GM06990 (cell line): ENCODE data around the gene TRIP6.

ENCODE experiments used
- DNase-seq: peaks from one replicate; pipeline ENCODE4 v3.0.0-alpha.2; 2011; ENCODE audit not compliant: insufficient read length; ENCODE audit errors: extremely low read depth
- H3K27me3 ChIP-seq: replicated peaks from 2 replicates; pipeline ENCODE4 v1.6.0; 2011; ENCODE audit warnings: low read length; ENCODE audit not compliant: control insufficient read depth, insufficient read depth
- H3K36me3 ChIP-seq: 2 replicates; pipeline ENCODE4 v1.5.1; 2011; ENCODE audit warnings: low read length; ENCODE audit not compliant: control insufficient read depth, insufficient read depth
- H3K4me3 ChIP-seq: replicated peaks from 2 replicates; pipeline ENCODE4 v1.5.1; 2011; ENCODE audit warnings: low read depth, mild to moderate bottlenecking, control low read depth, low read length
- TF ChIP-seq, protein P1 (sequence below): IDR thresholded peaks from 2 replicates; pipeline ENCODE4 v1.5.1; 2011; ENCODE audit warnings: low read length, control low read depth, mild to moderate bottlenecking, inconsistent platforms; ENCODE audit not compliant: insufficient read depth, poor library complexity, severe bottlenecking

TRIP6 gene

DNA sequence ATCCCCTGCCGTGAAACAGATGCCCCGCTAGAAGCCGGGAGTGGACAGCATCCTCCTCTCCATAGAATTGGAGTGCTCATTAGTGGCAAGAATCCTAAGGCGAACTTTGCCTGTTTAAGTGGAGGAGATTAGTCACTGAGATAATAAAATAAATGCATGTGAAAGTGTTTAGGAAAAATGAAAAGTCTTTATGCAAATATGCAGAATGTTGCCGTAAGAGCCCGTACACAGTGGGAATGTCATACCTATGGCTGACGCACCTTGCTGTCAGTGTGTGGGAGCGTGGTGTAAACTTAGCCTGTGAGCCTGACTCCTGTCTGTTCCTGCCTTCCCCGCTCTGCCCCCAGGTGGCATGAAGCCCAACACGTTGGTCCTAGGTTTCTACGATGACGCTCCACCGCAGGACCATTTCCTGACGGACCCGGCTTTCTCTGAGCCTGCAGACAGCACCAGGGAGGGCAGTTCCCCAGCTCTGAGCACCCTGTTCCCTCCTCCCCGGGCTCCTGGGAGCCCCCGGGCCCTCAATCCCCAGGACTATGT is 1.7 kb upstream of the TRIP6 start:
- DNase-seq = no peak
- Histone ChIP-seq H3K4me3 (no peak overlapping the region), H3K36me3 (peaks cover 5% of the 10 kb centered on the region), H3K27me3 (no peaks in the 10 kb centered on the region)
- TF ChIP-seq, protein P1, sequence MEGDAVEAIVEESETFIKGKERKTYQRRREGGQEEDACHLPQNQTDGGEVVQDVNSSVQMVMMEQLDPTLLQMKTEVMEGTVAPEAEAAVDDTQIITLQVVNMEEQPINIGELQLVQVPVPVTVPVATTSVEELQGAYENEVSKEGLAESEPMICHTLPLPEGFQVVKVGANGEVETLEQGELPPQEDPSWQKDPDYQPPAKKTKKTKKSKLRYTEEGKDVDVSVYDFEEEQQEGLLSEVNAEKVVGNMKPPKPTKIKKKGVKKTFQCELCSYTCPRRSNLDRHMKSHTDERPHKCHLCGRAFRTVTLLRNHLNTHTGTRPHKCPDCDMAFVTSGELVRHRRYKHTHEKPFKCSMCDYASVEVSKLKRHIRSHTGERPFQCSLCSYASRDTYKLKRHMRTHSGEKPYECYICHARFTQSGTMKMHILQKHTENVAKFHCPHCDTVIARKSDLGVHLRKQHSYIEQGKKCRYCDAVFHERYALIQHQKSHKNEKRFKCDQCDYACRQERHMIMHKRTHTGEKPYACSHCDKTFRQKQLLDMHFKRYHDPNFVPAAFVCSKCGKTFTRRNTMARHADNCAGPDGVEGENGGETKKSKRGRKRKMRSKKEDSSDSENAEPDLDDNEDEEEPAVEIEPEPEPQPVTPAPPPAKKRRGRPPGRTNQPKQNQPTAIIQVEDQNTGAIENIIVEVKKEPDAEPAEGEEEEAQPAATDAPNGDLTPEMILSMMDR = no peak

DNA sequence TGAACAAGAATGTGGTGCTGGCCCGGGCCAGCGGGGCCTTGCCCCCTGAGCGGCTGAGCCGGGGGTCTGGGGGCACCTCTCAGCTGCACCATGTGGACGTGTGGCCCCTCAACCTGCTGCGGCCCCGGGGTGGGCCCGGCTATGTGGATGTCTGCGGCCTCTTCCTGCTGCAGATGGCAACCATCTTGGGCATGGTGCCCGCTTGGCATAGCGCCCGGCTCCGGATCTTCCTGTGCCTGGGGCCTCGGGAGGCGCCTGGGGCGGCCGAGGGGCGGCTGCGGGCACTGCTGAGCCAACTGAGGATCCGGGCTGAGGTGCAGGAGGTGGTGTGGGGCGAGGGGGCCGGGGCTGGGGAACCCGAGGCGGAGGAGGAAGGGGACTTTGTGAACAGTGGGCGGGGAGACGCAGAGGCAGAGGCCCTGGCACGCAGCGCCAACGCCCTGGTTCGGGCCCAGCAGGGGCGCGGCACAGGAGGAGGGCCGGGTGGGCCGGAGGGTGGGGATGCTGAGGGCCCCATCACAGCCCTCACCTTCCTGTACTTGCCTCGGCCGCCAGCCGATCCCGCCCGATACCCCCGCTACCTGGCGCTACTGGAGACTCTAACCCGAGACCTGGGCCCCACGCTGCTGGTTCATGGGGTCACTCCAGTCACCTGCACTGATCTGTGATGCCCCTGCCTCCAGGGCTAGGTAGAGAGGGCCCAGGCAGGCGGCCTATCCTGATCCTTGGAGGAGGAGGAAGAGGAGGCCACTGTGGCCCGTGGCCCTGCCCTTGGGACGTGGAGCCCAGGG is 1.1 kb upstream of the TRIP6 start:
- Histone ChIP-seq H3K4me3 (no peak overlapping the region), H3K36me3 (peaks cover 1% of the 10 kb centered on the region), H3K27me3 (no peaks in the 10 kb centered on the region)
- DNase-seq = no peak
- TF ChIP-seq, protein P1 = no peak

DNA sequence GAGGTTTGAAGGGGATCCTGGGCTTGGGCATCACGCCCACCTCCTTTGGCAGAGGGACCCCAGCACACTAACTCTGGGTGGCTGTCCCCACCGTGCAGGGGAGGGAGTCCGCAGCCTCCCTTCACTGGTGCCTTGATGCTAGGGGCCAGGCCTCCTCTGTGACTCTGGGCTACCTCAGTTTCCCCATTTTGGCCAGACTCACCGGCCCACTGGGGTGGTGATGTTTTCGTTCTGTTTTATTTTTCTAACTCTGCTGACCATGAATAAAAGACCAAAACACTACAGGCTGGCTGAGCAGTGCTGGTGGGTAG is 503 bp upstream of the TRIP6 start:
- Histone ChIP-seq H3K4me3 (peak overlapping the region; percentile 82), H3K36me3 (peaks cover 4% of the 10 kb centered on the region), H3K27me3 (no peaks in the 10 kb centered on the region)
- TF ChIP-seq, protein P1 = no peak
- DNase-seq = no peak

DNA sequence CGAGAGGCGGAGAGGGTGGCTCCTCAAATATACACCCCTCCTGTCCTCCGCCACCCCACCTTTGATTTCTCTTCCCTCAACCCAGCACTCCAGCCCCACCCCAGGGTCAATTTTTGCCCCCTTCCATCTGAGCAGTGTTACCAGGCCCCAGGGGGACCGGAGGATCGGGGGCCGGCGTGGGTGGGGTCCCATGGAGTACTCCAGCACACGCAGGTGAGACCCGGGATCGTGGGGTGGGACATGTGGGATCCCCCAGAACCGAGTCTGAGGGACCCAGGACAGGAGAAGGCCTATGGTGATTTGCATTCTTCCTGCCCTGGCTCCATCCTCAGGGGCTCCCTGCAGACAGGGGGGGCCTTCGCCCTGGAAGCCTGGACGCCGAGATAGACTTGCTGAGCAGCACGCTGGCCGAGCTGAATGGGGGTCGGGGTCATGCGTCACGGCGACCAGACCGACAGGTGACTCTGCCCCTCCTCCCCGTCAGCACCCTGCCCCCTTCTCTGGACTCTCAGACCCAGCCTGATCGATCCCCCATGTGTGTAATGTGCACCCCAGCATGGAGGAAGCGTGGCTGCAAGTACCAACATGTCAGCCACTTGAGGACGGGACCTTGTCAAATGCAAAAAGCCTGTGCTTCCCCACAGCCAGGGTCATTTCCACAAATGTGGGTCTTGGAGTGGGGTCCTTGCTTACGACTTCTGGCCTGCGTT is 744 bp downstream of the TRIP6 start:
- peak; percentile 32 for DNase-seq
- TF ChIP-seq, protein P1 = no peak
- H3K4me3 ChIP-seq = peak overlapping the region; percentile 82
- H3K36me3 ChIP-seq = peaks cover 6% of the 10 kb centered on the region
- no peaks in the 10 kb centered on the region for H3K27me3 ChIP-seq

DNA sequence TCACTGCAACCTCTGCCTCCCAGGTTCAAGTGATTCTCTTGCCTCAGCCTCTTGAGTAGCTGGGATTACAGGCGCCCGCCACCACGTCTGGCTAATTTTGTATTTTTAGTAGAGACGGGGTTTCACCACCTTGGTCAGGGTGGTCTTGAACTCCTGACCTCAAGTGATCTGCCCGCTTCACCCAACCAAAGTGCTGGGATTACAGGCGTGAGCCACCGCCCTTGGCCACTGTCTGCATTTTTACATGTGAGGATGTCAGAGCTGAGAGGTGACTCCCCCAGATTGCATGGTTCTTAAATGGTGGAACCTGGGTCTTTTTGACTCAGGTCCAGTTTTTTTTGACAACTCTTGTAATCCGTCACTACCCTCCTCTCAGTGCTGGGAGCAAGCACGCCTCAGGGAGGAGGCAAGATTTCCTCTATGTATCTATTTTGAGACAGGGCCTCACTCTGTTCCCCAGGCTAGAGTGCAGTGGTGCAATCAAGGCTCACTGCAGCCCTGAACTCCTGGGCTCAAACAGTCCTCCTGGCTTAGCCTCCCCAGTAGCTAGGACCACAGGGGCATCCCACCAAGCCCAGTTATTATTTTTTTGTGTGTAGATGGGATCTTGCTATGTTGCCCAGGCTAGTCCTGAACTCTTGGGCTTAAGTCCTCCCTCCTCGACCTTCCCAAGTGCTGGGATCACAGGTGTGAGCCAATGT is 6.6 kb downstream of the TRIP6 start:
- no peak for DNase-seq
- no peaks in the 10 kb centered on the region for H3K27me3 ChIP-seq
- H3K4me3 ChIP-seq = no peak overlapping the region; the same call in 1 of the 2 replicates
- TF ChIP-seq, protein P1 = no peak
- peaks cover 8% of the 10 kb centered on the region for H3K36me3 ChIP-seq
